DMS53 treated with DMSO at 0.1 percent for 48 hours (cell line): ENCODE measurements around the gene HSPG2.
"Not testable (repeated sequence)": the region's sequence is repeated elsewhere in the genome, so short reads cannot be mapped to it uniquely, and the experiment has no call there.

Experiments used
- DNase-seq: peaks from one replicate; lab custom pipeline; 2025; ENCODE audit not compliant: unreplicated experiment; lab: John Stamatoyannopoulos, UW

HSPG2 gene

DNA sequence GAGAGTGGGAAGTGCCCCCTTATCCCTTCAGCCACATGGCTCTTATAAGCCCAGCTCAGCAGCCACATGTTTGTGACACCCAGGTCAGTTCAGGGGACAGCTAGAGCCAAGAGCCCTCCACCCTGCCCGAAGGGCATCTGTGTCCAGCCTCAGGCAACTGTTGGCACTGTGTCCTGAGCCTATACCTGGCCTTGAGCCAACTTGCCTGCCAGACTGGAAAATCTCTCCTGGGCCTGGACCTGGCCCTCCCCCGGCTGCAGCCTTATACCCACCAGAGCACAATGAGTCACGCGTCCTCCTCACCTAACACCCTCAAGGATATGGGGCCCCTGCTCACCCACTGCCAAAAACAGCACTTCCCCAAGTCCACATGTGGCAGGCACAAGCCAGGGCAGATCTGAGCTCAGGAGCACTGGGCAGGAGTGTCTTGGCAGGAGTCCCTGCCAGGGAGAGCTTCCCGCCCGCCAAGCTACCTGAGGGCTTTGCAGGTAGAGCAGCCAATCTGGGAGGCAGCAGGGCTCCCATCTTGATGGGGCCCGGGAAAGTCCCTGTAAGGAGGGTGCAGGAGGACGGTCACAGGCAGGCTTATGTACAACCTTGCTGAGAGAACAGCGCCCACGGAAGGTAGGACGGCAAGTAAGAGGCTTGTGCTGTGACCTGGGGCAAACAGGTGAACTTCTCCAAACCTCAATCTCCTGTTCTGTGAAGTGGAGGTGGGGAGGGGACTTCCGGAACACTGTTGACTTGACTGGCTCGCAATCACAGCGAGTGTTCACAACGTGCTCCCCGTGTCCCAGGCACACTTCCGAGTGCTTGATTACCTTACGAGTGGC, 19.8 kb upstream of the HSPG2 start:
- peak; percentile 93 for DNase-seq

DNA sequence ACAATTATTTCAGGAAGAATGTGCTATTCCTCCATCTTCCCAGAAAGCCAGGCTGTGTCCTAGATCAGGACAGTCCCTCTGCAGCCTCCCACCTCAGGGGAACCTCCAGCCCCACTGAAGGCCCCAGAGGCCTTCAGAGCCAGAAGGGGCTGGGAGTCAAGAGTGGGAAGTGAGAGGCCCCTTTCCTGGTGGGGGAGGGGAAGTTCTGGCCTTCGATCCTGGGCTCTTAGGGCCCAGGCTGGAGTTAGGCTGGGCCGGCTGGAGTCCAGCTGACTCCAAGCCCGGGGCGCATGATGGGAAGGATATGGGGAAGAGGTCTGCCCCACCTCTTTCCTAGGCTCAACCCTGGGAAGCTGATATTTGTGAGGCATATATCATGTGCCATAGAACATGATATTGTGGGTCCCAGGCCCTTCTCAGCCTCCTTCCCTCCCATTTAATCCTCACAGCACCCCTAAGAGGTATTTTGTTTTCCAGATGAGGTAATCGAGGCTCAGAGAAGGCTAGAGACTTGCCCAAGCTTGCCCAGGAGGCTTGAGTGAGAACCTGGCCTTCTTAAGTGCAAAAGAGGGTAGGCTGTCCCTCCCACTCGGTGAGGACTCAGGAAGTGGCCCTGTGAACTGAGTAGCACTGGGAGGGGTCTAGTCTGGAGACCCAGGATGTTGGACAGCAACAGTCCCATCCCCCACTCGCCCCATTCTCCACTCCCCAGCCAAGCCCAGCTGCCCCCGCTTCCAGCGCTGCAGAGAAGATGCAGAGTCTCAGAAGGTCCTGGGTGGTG, 18.6 kb upstream of the HSPG2 start:
- DNase-seq, result no peak

DNA sequence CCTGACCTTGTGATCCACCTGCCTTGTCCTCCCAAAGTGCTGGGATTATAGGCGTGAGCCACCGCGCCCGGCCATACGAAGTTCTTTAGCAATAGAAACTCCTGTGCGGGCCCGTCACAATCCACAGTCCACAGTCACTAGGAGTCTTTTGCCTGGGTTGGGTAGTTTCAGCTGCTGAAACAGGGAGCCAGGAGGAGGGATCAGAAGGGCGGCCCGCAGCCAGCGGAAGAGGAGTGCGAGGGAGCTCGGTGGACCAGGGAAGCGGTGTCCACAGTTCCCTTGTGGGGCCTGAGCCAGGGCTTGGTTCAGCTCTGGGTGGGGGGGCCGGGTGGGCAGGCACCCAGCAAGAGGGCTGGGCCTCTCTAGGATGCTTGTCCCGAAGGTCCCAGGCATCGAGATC, 17.9 kb upstream of the HSPG2 start:
- DNase-seq, result no peak

DNA sequence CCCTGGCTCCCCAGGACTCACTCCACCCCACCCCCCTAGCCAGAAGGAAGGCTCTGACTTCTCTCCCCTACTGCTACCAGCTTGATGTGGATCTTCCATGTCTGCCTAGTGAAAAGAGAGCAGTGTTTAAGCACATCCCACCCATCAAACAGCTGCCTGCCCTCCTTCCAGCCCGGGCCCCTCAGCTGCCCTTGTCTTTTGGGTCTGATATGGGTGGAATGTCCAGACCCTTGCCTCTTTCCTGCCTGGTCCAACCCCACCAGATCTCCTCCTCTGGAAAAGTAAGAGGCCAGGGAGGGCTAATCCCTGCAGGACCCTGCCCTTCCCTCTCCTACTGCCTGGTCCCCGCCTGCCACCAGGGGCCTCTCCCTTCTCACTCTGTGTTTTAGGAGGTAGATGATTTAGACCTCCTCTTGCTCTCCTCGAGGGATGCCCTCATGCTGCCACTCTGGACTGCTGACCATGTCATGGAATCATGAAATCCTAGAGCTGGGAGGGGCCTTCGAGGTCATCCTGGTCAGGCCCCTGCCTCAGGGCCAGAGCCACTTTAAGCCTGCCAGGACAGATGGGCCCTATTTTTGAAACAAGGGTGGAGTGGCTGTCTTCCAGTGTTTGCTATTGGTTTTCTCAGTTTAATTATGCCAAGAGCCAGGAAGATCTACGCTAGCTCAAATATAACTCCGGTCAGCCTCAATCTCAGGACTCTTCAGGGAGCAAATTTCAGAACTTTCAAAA, 15.8 kb upstream of the HSPG2 start:
- DNase-seq, result no peak

DNA sequence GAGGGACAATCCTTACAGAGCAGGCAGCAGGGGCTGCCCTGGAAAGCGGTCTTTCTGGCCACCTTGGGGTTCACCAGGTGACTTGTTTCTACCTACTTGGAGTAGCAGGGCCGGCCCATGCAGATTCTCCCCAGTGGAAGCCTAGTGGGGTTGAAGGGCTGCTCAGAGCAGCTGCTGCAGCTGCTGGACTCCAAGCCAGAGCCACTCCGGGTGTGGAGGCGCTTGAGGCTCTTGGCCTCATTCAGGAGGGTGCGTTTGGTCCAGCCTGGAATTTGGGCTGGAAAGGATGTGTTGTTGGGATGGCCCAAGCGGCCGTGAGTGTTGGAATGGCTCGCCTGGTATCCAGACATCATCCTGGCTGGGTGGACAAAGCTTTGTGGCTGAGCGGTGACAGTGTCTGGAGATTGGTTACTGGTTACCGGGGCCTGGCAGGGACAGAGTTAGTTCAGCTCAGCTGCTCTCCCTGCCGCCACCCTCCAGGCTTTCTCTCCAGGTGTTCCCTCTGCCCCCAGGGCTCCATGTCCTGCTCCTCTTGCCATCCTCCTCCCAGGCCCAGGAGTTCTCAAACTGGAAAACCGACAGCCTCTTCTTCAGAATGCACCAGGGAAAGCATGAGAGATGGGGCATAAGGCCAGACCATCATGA, 14.2 kb upstream of the HSPG2 start:
- DNase-seq, result no peak

DNA sequence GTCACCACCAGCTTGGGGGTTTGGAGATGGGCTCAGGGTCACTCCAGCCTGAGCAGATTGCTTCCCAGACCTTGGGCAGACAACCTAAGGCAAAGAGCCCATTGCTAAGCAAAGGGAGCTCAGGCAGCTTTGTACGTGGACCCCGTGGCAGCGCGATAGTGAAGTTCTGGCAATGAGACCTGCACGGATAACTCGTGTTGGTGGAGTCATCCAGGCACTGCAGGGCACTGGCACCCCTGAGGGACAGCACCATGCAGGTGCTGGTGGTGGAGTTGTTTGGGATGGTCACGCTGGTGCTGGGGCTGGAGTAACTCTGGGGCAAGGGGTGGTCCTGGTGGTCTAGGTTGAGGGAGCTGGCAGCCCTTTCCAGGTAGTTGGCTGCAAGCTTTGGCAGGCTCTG, 13.6 kb upstream of the HSPG2 start:
- DNase-seq, result no peak

DNA sequence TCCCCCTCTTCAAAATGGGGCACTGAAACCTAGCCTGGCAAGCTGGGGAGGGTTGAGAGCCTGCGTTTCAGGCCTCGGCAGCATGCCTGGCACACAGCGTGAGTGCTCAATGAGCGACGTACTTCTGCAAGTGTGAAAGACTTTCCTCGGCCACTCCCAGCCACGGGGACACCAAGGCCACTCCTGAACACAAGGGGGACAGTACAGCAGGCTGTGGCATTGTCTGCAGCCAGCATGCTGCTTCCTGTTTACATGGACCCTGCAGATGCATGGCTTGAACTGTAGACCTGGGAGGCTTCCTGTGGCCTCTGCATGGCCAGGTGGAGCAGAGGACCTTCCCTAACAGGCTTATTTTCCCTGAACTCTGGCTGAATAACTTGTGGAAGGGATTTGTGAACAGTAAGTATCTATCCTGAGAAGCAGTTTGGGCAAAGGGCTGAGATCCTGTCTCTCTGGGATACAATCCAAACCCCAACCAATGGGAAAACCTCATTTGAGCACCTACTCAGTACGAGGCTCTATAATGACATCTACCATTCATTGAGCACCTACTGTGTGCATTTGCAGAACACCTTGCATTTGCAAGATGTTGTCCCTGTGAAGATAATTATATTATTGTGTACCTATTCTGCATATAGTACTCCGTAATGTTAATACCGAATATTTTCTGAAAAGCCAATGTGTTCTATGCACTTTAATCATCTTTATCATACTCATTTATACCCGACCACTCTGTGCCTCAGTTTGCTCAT, 9.9 kb upstream of the HSPG2 start:
- no peak for DNase-seq

DNA sequence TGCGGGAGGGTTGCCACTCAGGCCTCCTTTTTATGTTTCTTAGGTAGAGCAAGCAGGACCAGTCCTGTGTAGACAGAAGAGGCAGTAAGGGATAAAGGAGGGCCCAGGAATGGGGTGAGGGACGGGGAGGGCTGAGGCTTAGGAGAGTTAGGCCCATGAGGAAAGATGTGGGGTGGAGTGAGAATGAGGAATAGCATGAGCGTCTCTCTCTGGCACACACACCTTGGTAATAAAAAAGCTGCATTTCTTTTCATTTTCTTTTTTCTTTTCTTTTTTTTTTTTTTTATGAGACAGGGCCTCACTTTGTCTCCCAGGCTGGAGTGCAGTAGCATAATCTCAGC, 7.6 kb upstream of the HSPG2 start:
- DNase-seq, result no peak

DNA sequence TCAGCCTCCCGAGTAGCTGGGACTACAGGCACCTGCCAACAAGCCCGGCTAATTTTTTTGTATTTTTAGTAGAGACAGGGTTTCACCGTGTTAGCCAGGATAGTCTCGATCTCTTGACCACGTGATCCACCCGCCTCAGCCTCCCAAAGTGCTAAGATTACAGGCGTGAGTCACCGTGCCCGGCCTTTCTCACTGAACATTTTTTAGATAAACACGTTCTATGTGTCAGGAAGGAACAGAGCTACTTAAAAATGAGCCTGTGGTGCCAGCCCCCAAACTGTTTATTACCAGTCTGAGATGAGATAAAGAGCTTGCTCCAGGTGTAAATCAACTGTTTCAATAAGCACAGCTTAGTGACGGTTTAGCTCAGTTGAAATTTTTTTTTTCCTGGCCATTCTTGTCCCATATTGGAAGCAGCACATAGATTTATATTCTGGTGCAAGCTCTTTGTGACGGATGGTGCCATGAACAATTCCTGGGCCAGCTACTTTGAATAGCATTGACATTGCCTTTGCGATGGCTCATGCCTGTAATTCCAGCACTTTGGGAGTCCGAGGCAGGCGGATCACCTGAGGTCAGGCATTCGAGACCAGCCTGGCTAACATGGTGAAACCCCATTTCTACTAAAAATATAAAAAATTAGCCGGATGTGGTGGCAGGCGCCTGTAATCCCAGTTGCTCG, 6.0 kb upstream of the HSPG2 start:
- not testable (repeated sequence) for DNase-seq

DNA sequence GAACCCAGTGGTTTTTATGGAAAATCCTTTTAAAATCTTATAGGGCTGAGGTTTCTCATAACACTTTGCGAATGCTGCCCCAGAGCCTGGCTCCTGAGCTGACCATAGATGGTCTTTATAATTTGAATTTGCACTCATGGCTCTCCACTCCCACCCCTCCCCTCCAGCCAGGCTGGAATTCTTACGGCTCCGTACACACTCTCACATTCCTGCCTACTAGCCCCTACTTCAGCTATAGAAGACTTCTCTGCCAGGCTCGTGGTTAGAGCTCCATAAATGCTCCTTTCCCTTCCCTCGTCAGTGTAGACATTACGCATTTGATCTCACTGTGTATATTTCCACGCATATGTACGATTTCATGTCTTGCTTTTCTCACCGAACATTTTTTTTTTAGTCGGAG, 5.4 kb upstream of the HSPG2 start:
- no peak for DNase-seq

DNA sequence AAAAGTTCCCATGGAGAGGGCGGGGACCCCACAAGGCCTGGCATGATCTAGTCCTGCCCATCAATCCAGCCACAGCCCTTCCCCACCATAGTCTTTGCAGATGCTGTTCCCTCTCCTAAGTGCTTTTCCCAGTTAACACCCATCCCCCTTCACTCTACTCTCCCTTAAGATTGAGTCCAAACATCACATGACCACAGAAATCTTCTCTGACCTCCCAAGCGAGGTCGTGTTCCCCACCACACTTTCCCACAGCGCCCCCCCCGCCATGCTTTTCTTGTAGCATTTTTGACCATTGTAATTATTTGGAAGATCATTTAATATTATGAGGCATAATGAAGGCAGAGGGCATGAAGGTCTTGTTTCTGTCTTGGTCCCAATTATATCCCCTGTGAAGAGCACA, 4.3 kb upstream of the HSPG2 start:
- DNase-seq, result no peak

DNA sequence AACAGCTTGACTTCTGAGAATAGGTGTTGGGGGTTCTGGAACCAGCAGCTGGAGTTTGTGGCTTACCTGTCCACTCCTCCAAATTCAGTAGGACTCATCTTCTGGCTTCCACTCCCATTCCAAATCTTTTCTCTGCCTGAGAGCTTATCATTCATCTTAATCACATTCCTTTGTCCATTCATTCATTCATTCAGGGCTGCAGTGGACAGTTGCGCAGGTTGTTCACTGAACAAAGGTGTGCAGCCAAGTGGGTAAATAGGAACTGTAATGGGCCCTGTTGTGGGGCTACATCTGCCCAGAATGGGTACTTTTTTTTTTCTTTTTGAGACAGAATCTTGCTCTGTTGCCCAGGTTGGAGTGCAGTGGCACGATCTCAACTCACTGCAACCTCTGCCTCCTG, 3.4 kb upstream of the HSPG2 start:
- DNase-seq, result no peak

DNA sequence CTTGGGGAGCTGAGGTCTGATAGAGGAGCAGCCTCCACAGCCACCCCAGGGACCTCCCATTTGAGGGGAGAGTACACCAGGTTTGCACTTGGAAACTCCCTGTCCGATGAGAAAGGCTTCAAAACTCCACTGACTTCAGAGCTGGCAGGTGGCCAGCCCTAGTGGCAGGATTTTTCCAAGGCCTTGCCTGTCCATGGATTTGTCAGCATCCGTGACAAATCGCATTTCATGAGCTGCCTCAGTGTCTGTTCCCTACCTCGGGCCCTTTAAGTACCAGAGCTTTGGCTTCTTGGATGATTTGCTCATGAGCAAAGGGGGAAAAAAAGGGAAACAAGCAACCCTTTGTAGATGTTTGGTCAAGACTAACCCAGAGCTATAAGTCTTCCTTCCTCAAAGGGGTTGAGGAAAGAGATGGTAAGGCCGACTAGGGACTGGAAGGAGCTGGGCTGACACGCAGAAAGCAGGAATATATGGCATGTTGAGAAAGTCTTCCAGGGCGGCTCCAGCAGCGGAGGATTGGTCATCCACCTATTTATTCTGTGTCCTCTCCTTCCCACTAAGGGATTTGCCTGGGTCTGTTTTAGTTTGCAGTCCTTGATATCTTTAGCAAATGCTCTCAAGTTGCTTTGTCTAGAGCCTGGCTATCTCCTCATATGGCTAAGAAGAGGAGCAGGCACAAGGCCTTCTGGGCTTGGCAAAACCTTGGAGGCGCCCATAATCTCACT, 2.7 kb upstream of the HSPG2 start:
- DNase-seq, result no peak

DNA sequence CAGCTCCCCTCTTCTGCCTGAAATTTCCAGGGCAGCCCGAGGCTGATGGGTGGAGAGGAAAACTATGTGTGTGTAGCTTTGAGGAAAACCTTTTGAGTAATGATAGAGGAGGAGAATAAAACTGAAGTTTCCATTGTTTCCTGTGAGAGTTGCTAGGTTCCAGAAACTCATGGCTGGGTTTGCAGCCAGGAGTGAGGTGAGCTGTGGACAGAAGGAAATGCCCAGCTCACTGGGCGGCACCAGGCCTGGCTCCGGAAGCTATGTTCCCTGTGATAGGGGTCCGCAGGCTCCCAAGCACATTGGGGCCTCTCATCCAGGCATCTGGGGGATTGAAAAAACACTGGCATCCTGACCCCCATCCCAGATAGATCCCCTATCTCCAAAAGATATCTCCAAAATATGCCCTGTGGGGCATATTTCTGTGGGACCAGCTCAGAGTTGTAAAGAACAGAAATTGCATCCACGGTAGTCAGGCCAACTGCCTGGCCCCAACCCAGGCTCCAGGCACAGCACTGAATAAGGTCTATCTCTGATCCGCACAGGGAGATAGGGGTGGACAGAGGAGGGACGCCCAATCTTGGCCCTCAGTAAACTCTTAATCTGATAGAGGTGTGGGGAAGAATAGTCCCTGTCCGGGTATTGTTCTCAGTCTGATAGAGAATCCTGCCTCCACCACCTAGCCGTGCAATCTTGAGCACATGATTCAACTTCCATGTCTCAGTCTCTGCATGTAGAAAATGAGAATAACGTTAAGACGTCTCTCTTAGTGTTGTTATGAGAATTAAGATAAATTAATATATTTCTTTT, 1.8 kb upstream of the HSPG2 start:
- no peak for DNase-seq

DNA sequence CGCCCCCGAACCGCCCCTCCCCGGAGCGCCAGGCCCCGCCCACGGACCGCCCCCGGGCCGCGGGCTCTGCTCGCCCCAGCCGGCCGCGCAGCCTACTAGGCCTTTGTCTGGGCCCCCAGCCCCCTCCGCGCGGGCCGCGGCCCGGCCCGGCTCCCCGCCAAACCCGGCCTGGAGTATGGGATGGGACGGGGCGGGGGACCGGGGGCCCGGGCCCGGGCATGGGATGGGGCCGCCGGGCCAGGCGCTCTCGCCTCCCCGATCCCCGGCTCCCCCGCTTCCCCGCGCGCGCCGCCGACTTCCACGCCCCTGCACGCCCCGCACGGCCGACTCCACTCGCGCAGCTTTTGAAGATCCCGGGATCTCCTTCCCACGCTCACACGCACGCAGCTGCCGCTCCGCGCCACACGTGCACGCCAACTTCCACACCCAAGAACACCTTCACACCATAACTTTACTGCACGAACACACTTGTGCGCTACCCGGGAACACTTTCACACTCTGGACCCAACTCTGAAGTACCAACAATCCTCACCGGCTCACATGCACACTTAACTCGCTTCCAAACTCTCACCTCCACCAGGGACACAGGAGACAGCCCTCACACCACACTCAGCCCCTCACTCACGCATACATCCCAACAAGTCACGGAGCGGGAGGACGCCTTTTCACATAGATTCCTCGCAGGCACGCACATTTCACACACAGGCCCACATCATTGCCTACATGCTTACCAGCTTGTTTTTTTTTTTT, 437 bp upstream of the HSPG2 start:
- peak; percentile 39 for DNase-seq

DNA sequence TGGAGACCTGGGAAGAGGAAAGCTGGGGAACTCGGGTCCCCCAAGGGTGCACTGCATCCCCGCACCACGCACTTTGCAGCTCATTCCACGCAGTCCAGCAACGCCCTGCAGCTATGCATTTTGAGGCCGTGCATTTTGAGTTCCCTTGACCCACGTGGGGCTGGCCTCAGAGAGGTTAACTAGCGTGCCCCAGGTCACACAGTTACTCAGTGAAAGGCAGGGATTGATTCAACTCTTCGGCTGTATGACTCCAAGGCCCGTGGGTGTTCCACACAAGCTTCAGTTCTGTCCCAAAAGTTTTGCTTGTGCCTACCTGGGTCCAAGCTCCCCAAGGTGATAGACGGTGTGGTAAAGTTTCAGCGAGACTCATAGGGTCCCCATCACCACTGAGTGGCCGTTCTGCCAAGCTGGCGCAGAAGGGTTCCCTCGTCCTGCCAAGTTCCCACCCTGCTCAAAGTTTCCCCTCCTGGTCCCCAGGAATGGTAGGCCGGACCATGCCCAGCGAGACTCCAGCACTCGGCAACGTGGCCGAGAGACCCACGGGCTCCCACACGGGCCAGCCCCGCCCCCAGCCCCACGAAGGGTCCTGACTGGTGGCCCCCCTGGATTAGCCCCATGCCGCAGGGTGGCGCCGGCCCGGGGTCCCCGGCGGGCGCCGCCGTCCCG, 611 bp downstream of the HSPG2 start:
- no peak for DNase-seq

DNA sequence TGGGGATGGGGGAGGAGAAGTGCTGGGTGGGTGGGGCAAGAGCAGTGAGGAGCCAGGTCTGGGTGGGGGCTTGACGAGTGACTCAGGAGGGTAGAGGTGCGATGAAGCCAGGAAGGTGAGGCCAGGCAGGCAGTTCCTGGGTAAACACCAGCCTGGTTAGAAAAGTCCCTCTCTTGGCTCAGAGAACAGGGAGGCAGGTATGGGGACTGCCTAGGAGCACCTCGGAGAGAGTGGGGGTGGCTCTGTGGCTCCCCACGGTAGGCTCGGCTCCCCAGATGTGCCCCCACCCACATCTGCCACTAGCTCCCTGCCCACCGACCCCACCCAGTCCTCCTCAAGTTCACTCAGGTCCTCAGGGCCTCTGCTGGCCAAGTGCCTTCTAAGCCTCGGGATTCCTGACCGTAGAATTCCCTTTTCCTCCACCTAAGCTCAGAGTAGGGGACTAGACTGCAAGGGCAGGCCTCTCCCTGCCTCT, 1.2 kb downstream of the HSPG2 start:
- no peak for DNase-seq
